22Rv1 (cell line): Measurements from ENCODE around the gene TOP3A.

ENCODE experiments used
- H3K27ac ChIP-seq: fragments of 450-650 bp; 2 replicates; pipeline ENCODE4 v1.5.1; 2017
- ZFX ChIP-seq: fragments of 450-650 bp; IDR thresholded peaks from 2 replicates; pipeline ENCODE4 v1.6.1; 2017; ENCODE audit warnings: antibody characterized with exemption, borderline replicate concordance
- TF ChIP-seq, protein P1 (sequence below): fragments of 450-650 bp; IDR thresholded peaks from 2 replicates; pipeline ENCODE4 v1.5.1; 2017; ENCODE audit warnings: mild to moderate bottlenecking

Gene TOP3A

GRCh38 chr17:18285296-18285695 lies 29.5 kb downstream of the TOP3A start:
- H3K27ac ChIP-seq: no peak overlapping the region
- TF ChIP-seq, protein P1, sequence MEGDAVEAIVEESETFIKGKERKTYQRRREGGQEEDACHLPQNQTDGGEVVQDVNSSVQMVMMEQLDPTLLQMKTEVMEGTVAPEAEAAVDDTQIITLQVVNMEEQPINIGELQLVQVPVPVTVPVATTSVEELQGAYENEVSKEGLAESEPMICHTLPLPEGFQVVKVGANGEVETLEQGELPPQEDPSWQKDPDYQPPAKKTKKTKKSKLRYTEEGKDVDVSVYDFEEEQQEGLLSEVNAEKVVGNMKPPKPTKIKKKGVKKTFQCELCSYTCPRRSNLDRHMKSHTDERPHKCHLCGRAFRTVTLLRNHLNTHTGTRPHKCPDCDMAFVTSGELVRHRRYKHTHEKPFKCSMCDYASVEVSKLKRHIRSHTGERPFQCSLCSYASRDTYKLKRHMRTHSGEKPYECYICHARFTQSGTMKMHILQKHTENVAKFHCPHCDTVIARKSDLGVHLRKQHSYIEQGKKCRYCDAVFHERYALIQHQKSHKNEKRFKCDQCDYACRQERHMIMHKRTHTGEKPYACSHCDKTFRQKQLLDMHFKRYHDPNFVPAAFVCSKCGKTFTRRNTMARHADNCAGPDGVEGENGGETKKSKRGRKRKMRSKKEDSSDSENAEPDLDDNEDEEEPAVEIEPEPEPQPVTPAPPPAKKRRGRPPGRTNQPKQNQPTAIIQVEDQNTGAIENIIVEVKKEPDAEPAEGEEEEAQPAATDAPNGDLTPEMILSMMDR: no peak
- no peak for TF ChIP-seq ZFX

GRCh38 chr17:18281788-18282187 lies 33.0 kb downstream of the TOP3A start:
- H3K27ac ChIP-seq: no peak overlapping the region
- TF ChIP-seq, protein P1: no peak
- TF ChIP-seq ZFX: no peak

GRCh38 chr17:18280766-18281371 lies 33.9 kb downstream of the TOP3A start:
- no peak overlapping the region for H3K27ac ChIP-seq
- TF ChIP-seq, protein P1: no peak
- no peak for TF ChIP-seq ZFX

DNA sequence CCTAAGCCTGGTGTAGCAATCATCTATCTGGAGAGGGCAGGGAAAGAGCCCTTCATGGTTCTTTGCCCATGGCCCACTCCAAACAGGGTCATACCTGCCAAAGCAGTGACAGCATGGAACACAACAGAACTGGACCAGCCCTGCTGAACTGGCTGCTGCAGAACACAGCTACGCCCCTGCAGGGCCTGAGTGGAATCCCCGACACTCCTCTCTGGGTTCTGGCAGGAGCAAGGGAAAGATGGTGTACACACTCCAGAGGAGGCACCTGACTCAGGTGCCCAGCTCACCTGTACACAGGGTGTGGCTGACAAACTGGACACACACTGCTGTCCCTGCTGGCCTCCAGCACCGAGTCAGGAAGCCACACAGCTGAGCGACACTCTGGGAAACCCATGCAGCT lies 34.5 kb downstream of the TOP3A start:
- no peak for TF ChIP-seq ZFX
- TF ChIP-seq, protein P1: no peak
- no peak overlapping the region for H3K27ac ChIP-seq

GRCh38 chr17:18278867-18279266 lies 35.9 kb downstream of the TOP3A start:
- TF ChIP-seq ZFX: no peak
- TF ChIP-seq, protein P1: no peak
- no peak overlapping the region for H3K27ac ChIP-seq

DNA sequence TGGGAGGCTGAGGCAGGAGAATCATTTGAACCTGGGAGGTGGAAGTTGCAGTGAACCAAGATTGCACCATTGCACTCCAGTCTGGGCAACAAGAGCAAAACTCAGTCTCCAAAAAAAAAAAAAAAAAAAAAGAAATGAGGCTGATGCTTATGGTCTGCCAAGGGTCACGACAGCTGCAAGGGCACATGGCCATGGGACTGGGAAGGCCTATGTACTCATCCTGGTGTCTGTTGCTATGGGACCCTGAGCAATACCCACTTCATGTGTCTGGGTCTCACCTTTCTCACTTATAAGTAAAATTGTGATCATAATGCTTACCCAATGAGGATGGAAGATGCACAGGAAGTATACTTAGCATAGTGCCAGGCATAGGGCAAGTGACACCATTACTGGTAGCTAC lies 37.7 kb downstream of the TOP3A start:
- TF ChIP-seq ZFX: no peak
- TF ChIP-seq, protein P1: no peak

DNA sequence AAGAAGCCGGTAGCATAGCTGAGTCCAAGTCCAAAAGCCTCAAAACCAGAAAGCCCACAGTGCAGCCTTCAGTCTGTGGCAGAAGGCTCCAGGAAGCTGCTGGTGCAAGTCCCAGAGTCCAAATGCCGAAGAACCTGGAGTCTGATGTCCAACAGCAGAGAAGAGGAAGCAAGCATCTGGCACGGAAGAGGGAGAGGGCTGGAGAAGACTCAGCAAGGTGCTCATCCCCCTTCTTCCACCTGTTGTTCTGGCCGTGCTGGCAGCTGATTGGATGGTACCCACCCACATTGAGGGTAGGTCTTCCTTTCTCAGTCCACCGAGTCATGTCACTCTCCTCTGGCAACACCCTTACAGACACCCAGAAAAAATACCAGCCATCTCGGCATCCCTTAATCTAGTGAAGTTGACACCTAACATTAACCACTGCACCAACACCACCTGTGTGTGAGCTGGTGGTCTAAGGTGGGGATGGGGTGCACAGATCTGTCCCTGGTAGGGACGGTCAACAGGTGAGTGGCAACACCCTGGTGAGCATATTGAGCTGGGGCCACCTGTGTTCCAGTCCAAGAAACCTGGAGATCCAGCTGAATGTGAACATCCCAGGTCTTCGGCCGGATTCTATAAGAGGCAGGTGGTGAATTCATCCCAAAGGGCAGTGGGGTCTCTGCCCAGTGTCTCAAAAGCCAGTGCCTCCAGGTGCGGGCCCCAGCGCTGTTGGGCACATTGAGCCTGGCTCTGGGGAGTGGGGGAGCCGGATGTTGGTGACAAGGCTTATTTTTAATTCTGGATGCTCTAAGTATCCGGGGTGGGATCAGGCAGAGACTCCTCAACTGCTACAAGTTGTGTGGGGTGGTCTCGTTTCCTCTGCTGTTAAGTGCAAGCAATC lies 44.5 kb downstream of the TOP3A start:
- H3K27ac ChIP-seq: peak overlapping the region; percentile 36

More for the DNA sequence above, 37.7 kb downstream of the TOP3A start:
- no peak overlapping the region for H3K27ac ChIP-seq

More for the DNA sequence above, 44.5 kb downstream of the TOP3A start:
- TF ChIP-seq ZFX: no peak
- TF ChIP-seq, protein P1: no peak
